ENCODE results near the gene ASB18.

GRCh38 chr2:236158969-236159777 is 105.0 kb downstream of the ASB18 start:
- TF ChIP-seq EZH2 (optimal IDR thresholded peaks at IDR 0.05; ENCODE audit: low read depth, low read length) (no peak), CTCF (IDR thresholded peaks at IDR 0.05; ENCODE audit: low read length) (no peak), EZH2phosphoT487 (IDR thresholded peaks at IDR 0.05; ENCODE audit: low read length) (no peak)
